MM.1S (cell line): ENCODE results near the gene CACNA2D1.

ENCODE experiments used
- EZH2 ChIP-seq: fragments of 300-600 bp; sonication (generic); optimal IDR thresholded peaks from 2 replicates; pipeline ENCODE3; 2017; ENCODE audit warnings: low read depth, mild to moderate bottlenecking, antibody characterized with exemption, low read length, mixed read lengths
- EZH2phosphoT487 ChIP-seq: fragments of 300-600 bp; sonication (generic); IDR thresholded peaks from 2 replicates; pipeline ENCODE4 v1.6.1; 2018; ENCODE audit warnings: antibody characterized with exemption, low read length
- TF ChIP-seq, protein P1 (sequence below): fragments of 300-600 bp; sonication (generic); IDR thresholded peaks from 2 replicates; pipeline ENCODE4 v1.5.1; 2016; ENCODE audit warnings: antibody characterized with exemption, low read length, mixed read lengths

DNA sequence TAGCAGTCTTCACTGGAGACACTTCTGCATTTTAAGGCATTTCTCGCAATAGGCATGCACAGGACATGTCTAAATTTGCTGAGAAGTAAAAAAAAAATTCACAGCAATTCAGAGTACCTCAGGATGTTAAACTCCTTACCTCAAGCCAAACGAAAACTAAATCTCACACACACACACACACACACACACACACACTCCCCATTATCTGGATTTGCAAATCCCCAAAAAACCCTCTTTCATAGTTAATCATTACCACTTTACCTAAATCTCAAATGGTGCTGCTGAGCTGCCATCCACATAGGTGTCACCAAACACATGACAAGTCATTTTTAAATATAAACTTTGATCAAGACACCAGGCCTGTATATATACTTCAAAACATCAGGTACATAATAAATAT lies 31.8 kb downstream of the CACNA2D1 start:
- TF ChIP-seq, protein P1, sequence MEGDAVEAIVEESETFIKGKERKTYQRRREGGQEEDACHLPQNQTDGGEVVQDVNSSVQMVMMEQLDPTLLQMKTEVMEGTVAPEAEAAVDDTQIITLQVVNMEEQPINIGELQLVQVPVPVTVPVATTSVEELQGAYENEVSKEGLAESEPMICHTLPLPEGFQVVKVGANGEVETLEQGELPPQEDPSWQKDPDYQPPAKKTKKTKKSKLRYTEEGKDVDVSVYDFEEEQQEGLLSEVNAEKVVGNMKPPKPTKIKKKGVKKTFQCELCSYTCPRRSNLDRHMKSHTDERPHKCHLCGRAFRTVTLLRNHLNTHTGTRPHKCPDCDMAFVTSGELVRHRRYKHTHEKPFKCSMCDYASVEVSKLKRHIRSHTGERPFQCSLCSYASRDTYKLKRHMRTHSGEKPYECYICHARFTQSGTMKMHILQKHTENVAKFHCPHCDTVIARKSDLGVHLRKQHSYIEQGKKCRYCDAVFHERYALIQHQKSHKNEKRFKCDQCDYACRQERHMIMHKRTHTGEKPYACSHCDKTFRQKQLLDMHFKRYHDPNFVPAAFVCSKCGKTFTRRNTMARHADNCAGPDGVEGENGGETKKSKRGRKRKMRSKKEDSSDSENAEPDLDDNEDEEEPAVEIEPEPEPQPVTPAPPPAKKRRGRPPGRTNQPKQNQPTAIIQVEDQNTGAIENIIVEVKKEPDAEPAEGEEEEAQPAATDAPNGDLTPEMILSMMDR, result no peak
- TF ChIP-seq EZH2, result no peak
- TF ChIP-seq EZH2phosphoT487, result no peak
